Stimulated activated CD4-positive, alpha-beta T cell treated with anti-CD3 and anti-CD28 coated beads, Interleukin-12 subunit alpha, Interleukin-12 subunit beta, amount 100 ng/mL, for 24 hours (primary cell): ENCODE measurements around the gene UNC5B.

Experiments
- DNase-seq, 2 experiments: peaks; one replicate each; pipeline ENCODE4 v3.0.0-alpha.2; 2020; ENCODE audit warnings: low read depth in 2 of 2

Gene UNC5B

DNA sequence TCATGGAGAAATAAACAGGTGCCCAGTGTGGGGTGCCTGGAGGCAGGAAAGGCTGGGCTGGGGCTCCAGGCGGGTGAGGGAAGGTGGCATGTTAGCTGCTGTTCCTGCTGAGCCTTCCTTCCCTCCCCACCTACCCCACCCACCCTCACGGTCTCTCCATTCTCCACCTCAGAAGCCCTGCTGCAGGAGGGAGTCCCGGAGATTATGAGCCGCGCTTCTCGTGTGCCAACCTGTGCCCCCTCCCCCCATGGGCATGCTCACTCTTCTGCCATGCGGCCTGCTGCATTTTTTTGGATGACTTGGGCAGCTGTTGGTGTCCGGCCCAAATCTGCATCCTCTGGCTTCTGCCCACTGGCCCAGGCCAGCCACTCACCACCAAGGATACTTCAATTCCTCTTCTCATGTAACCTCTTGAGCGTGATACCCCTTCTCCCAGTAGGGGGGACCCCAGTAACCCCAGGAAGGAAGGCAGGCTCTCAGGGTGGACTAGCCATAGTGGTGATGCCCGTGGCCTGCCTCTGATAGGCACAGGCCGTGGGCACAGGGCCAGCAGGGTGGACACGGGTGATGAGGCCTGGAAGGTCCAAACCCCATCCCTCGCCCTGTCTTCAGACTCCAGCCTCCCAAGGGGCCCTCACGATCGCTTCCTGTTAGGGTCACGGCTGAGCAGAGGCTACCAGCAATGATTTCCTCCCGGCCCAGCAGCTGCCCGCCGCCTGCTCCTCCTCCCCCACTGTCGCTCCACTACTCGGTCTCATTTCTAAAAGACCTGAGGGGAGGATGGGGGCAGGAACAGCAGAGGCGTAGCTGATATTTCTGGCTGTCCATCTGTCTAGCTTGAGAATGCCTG lies 27.8 kb downstream of the UNC5B start:
- DNase-seq = no peak

GRCh38 chr10:71241114-71241829 lies 28.9 kb downstream of the UNC5B start:
- DNase-seq = no peak

DNA sequence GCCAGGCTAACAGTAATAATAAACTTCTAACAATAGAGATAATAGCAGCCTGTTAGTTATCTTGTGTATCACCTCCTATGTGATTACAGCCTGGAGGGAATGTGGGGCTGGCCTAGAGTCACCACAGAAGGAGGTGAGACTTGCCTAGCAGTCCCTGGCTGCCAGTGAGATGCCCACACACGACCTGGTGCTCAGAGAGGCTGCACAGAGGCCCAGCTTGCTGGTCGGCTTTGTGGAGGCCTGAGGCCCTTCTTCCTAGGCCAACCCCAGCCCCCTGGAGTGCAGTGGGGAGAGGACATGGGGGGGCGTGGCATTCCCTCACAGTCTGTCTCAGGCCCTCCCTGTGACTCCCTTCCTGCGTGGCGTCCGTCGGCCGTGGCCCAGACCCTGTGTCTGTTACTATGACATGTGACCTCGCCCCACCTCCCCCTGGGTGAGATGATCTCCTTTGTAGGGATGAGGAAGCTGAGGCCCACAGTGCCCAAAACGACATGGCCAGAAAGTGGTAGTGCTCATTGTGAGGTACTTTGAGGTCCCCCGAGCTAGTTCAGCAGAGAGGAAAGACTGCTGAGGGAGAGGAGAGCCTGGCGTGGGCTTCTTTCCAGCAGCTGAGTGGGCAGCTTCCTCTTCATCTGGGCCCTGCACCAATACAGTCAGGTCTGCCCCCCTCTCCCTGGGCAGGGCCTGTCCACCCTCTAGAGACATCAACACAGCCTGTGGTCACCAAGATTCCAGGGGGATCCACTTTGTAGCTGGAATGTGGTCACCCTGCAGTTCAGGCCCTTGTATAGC lies 29.7 kb downstream of the UNC5B start:
- no peak for DNase-seq

DNA sequence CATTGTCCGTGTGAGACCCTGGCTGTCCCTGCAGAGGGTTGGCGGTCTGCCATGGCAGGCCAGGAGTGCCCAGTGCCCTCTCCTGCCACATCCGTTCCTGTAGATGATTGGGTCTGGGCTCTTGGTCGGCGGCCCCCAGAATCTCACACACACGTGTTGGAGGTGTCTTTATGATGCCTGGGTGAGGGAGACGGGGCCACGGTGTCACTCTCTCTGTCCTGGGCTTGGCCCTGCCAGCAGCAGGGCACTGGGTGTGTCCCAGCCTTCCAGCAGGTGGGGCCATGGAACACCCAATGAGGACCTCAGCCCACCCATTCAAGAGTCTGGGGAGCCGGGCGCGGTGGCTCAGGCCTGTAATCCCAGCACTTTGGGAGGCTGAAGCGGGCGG lies 30.2 kb downstream of the UNC5B start:
- no peak for DNase-seq

GRCh38 chr10:71243756-71244395 lies 31.5 kb downstream of the UNC5B start:
- no peak for DNase-seq

- no peak for DNase-seq
These were observed 32.4 kb downstream of the UNC5B start for GRCh38 chr10:71244431-71245419.

- no peak for DNase-seq
These were observed 33.3 kb downstream of the UNC5B start for GRCh38 chr10:71245420-71246325.

GRCh38 chr10:71246591-71247413 lies 34.4 kb downstream of the UNC5B start:
- DNase-seq = no peak

DNA sequence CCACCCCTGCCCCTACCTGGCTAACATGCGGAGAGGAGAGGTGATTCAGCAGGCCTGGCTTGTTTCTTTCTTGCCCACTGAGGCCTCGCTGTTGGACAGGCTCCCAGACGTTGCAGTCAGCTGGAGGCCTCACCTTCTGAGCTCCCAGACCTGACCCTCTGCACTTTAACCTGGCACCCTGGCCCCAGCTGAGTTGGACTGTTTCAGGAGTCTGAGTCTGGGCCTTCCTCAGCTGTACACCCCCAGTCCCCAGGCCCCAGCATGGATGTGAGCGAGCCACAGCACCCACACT lies 35.0 kb downstream of the UNC5B start:
- no peak for DNase-seq

DNA sequence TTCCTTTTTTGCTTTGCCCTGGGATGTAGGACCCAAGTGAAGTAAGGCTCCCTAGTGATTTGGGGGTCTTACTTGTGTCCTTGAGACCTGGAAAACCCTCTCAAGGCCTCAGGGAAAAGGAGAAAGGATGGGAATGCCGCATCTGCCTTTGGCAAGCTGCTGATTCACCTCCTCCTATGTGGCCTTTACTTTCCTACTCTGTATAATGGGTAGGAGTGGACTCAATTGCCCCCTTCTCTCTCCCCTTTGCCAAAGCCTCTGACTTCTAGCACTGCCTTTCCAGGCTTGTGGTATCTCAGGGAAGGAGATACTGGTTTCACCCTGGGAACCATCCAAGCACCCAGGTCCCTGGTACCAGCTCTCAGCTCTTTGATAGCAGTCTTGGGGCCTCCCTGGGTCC lies 35.4 kb downstream of the UNC5B start:
- DNase-seq = no peak

- no peak for DNase-seq
These were observed 35.8 kb downstream of the UNC5B start for GRCh38 chr10:71248210-71248609.

DNA sequence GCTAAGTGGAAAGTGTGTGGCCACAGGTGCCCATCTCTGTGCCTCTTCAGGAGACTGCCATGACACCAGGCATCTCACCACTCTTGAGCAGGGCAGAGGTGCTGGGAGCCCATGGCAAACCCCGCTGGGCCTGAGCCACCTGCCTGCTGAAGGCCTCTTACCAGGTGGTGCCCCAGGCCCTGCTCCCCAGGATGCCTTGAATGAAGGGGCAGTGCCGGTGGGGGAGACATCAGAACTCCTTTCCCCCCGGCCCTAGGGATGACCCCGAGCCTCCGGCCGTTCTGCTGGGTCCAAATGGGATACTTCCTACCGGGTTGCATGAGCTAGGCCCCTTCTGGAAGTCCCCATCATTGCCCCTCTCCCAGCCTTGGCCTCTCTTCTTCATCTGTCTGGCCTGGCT lies 37.6 kb downstream of the UNC5B start:
- DNase-seq = no peak

- DNase-seq = no peak
These were observed 38.0 kb downstream of the UNC5B start for GRCh38 chr10:71250405-71250804.

DNA sequence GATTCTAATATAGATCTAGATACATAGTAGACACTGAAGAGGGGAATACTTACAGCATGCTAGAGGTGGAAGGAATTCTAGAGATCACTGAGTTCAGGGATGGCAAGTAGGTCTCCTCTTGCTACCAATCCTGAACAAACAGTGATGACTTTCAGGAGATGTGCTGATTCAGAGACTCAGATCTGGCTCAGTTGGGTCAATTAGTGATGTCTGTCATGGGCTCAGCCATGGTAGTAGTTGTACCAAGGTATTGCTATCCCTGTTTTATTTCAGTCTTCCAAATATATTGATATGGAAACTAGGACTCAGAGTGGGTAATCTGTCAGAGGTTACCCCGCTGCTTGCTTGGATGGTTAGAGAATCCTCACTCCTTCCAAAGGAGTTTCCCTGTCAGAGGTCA lies 38.5 kb downstream of the UNC5B start:
- DNase-seq = no peak

DNA sequence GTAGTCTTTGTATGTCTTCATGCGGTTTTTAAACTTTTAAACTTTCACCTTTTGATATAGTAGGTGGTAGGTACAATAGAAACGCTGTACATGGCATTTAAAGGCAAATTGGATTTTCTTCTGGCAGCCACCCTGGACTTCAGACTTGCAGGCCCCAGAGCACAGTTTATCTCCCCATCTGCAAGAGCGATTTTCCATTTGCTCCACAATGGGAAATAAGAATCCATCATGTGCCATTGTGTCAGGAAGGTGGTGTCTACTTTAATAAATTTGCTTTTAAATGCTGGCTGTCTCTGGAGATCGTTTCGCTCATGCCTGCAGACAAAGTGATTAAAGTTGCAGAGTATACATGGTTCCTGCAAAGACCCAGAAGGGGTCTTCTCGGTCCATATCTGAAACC lies 38.9 kb downstream of the UNC5B start:
- no peak for DNase-seq

DNA sequence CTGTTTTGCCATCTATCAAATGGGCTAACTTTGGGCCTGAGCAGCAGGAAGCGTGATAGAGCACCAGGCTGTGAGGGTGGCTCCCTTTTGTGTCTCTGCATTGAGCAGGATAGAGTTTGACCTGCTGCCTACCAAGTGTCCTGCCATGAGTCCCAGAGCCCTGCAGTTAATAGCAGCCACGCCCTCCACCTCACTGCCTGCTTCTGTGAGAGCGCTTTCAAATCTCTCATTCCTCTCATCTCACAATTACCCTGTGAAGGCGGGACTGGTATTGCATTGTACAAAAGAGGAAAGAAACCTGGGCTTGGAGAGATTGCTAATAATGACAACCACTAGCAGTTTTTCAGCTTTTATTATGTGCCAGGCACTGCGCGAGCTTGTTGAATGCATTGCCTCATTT lies 39.9 kb downstream of the UNC5B start:
- DNase-seq = no peak

GRCh38 chr10:71253981-71254818 lies 41.8 kb downstream of the UNC5B start:
- no peak for DNase-seq
